RPMI7951 (cell line): Measurements from ENCODE around the gene NANOG. TPM values are rescaled to one million over a fixed set of nuclear protein-coding genes. Genes with fewer than 3 reads are reported as not detected.
A peak's percentile ranks its signal among the peaks of the same experiment; 100 is the strongest.
"Not testable (repeated sequence)": the region's sequence is repeated elsewhere in the genome, so short reads cannot be mapped to it uniquely, and the experiment has no call there.

ENCODE experiments used
- DNase-seq: peaks from one replicate; pipeline ENCODE4 v3.0.0-alpha.2; 2012; ENCODE audit warnings: low read depth
- total RNA-seq: library from RNA; depleted of rRNA; stranded (reverse); fragments of >200 nt; shearing (Covaris generic); gene quantifications from 2 replicates; pipeline ENCODE4 v1.2.3, GENCODE V29; 2014; rRNA removed

Gene NANOG
- total RNA-seq: not detected in 2 replicates

GRCh38 chr12:7788884-7789528, at the start of gene NANOG:
Gene NANOG, plus strand, starts transcription at chr12:7789402. Its CDS starts 213 bp downstream, at chr12:7789615.
- not testable (repeated sequence) for DNase-seq

- no peak for DNase-seq
These were observed 42.0 kb upstream of the NANOG start, which contains the start of gene CLEC4C for GRCh38 chr12:7747246-7747645. Gene CLEC4C, minus strand, starts transcription at chr12:7747375. Its CDS starts 27 bp downstream, at chr12:7747348.

GRCh38 chr12:7748852-7749251, 40.4 kb upstream of the NANOG start:
- DNase-seq: no peak

DNA sequence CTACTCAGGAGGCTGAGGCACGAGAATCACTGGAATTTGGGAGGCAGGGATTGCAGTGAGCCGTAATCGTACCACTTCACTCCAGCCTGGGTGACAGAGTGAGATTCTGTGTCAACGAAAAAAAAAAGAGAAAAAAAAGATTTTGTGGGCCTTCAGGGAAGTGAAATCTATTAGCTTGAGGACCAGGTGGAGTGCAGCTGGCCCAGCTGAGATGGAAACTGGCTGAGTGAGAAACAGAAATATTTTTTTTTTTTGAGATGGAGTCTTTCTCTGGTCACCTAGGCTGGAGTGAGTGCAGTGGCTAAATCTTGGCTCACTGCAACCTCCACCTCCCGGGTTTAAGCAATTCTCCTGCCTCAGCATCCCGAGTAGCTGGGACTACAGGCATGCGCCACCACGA, 39.8 kb upstream of the NANOG start:
- DNase-seq: no peak

DNA sequence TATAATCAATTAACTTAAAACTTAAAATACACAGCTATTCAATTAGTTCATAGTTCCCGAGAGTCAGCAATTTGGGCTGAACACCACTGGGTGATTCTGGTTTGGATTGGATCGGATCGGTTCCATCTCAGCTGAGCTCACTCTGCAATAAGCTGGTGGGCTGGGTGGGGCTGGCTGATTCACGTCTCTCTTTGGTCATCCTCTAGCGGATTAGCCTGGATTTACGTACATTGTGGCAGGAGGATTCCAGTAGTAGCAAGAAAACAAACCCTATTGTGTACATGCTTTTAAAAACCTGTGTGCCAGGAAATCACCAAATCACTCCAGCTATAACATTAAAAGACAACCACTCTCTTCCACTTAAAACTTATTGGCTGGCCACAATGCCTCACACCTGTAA, 38.9 kb upstream of the NANOG start:
- no peak for DNase-seq

GRCh38 chr12:7751394-7751793, 37.8 kb upstream of the NANOG start:
- DNase-seq: no peak

GRCh38 chr12:7751941-7752922, 37.0 kb upstream of the NANOG start:
- DNase-seq: not testable (repeated sequence)

GRCh38 chr12:7755668-7756067, 33.5 kb upstream of the NANOG start:
- DNase-seq: not testable (repeated sequence)

DNA sequence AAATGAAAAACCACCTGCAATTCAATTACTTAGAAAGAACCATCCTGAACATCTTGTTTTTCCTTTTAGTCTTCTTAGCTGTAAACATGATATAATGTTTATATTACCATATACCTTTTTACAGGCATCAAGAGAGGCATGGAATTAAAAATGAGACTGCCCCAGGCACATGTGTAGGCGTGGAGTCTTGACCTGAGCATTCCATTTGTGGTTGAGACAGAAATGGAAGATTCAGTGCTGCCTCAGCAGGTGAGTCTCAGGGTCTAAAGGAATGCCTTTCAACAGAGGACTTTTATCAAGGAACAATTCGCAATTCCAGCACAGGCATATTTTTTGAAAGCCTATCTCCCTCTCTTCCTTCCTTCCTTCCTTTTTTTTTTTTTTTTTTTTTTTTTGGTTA, 32.2 kb upstream of the NANOG start:
- DNase-seq: no peak

- no peak for DNase-seq
These were observed 30.4 kb upstream of the NANOG start for GRCh38 chr12:7758766-7759140.

GRCh38 chr12:7769999-7770398, 19.2 kb upstream of the NANOG start:
- DNase-seq: no peak

GRCh38 chr12:7781274-7781673, 7.9 kb upstream of the NANOG start:
- DNase-seq: no peak

DNA sequence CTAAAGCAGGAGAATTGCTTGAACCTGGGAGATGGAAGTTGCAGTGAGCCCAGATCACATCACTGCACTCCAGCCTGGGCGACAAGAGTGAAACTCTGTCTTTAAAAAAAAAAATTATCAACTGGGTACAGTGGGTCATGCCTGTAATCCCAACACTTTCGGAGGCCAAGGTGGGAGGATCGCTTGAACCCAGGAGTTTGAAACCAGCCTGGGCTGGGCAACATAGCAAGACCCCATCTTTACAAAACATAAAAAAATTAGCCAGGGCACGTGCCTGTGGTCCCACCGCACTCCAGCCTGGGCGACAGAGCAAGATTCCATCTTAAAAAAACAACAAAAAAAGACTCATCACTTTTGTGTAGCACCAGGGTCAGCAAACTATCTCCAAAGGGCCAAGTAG, 7.1 kb upstream of the NANOG start:
- no peak for DNase-seq

DNA sequence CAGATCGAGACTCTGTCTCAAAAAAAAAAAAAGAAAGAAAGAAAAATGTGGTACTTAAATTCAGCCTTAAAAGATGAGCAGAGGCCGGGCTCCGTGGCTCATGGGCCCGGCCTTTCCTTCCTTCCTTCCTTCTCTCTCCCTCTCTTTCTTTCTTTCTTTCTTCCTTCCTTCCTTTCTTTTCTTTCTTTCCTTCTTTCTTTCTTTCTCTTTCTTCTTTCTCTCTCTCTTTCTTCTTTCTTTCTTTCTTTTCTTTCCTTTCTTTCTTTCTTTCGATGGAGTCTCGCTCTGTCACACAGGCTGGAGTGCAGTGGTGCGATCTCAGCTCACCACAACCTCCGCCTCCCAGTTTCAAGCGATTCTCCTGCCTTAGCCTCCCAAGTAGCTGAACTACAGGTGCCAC, 5.8 kb upstream of the NANOG start:
- not testable (repeated sequence) for DNase-seq

- DNase-seq: no peak
These were observed 4.5 kb upstream of the NANOG start for GRCh38 chr12:7784701-7785100.

- DNase-seq: no peak
These were observed 1.5 kb upstream of the NANOG start for GRCh38 chr12:7787574-7788293.

DNA sequence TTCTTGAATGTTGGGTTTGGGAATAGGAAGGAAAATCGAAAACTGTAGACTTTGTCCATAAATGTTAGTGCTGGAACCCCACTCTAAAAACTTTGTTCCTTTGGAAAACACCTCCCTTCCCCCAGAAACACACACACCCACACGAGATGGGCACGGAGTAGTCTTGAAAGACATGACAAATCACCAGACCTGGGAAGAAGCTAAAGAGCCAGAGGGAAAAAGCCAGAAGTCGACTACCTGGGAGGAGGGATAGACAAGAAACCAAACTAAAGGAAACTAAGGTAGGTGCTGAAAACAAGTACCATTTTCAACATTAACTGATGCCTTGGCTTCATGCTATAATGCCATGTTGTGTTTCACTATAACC, 925 bp upstream of the NANOG start:
- DNase-seq: no peak

GRCh38 chr12:7793211-7793610, 4.0 kb downstream of the NANOG start:
- no peak for DNase-seq

GRCh38 chr12:7797269-7797668, 8.1 kb downstream of the NANOG start:
- not testable (repeated sequence) for DNase-seq

DNA sequence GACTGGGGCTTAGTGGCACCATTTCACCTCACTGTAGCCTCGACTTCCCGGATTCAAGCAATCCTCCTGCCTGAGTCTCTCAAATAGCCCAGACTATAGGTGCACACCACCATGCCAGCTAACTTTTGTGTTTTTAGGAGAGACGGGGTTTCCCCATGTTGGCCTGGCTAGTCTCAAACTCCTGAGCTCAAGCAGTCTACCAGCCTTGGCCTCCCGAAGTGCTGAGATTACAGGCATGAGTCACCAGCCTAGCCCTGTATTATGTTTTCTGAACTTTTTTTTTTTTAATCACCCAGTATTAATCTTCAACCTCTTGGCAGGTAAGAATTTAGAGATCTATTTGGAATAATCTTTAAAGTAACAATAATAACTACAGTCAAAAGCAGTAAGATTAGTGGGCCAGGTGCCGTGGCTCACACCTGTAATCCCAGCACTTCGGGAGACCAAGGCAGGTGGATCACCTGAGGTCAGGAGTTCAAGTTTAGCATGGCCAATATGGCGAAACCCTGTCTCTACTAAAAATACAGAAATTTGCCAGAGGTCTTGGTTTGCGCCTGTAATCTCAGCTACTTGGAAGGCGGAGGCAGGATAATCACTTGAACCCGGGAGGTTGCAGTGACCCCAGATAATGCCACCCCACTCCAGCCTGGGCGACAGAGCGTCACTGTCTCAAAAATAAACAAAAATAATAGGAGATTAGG, 8.6 kb downstream of the NANOG start:
- peak; percentile 5 for DNase-seq

DNA sequence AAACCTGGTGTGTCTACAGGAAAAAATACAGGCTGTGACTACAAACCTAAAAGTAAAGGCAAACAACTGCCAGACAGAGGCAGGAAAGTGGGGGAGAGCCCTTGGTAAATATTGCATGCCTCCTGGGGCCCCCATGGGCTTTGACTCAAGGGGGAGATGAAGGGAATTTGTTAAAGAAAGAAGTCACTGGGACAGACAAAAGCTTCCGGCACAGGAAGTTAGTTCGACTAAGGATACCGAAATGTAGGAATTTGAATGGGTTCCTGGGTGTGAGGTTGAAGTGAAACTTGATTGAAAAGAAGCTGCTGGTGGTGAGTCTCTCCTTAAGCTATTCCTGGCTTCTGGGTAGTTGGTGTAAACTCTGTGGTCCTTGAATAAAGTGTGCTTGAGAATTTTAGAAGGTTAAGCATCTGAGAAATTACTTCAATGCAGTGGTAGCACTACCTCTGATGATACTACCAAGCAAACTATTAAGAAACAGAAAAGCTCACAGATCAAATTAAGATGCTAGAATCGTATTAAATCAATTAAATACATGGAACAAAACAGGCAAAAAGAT, 9.6 kb downstream of the NANOG start:
- DNase-seq: not testable (repeated sequence)
